GM19468 (cell line): ENCODE data around the gene FERD3L.

ENCODE experiments used
- ATAC-seq: cut with Tn5 transposase; IDR thresholded peaks from one replicate; pipeline ENCODE4 v1.9.1; 2021; ENCODE audit warnings: mild to moderate bottlenecking, moderate library complexity, moderate number of reproducible peaks; ENCODE audit not compliant: unreplicated experiment; ENCODE audit errors: extremely low read depth

FERD3L gene

GRCh38 chr7:19104811-19105210, 40.4 kb downstream of the FERD3L start:
- ATAC-seq, result no peak

- no peak for ATAC-seq
These were observed 42.3 kb downstream of the FERD3L start for GRCh38 chr7:19102884-19103283.

- no peak for ATAC-seq
These were observed 43.3 kb downstream of the FERD3L start for GRCh38 chr7:19101909-19102308.

GRCh38 chr7:19101472-19101871, 43.7 kb downstream of the FERD3L start:
- no peak for ATAC-seq

- ATAC-seq, result no peak
These were observed 45.3 kb downstream of the FERD3L start for GRCh38 chr7:19099924-19100323.

GRCh38 chr7:19099194-19099593, 46.0 kb downstream of the FERD3L start:
- no peak for ATAC-seq

GRCh38 chr7:19098510-19098909, 46.7 kb downstream of the FERD3L start:
- no peak for ATAC-seq

GRCh38 chr7:19097165-19098055, 47.8 kb downstream of the FERD3L start:
- no peak for ATAC-seq

- no peak for ATAC-seq
These were observed 49.8 kb downstream of the FERD3L start for GRCh38 chr7:19095353-19095860.
